Stimulated activated CD4-positive, alpha-beta T cell treated with anti-CD3 and anti-CD28 coated beads, Interleukin-1b, Interleukin-23, amount 100 ng/mL, for 1 hour (primary cell): ENCODE data around the gene PLCXD3.

Experiments used
- DNase-seq, 2 donors: peaks; one replicate each; pipeline ENCODE4 v3.0.0-alpha.2; 2020; ENCODE audit warnings: low read depth in 2 of 2

Gene PLCXD3

DNA sequence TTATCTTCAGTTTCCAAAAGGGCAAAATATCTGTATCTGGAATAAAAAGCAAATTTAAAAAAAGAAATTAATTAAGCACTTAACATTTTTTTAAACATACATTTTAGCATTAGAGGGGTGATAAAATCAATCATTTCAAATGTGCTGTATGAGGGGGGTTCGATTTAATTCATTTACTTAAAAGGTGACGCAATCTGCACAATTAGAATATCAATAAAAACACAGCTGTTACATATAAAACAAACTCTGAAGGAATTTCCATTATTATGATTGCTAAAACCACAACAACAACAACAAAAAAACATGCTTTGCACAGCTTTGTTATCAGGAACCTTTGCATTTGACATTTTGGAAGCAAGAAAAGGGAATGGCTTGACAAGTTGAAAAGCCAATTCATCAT, 225.5 kb downstream of the PLCXD3 start:
- DNase-seq: no peak

DNA sequence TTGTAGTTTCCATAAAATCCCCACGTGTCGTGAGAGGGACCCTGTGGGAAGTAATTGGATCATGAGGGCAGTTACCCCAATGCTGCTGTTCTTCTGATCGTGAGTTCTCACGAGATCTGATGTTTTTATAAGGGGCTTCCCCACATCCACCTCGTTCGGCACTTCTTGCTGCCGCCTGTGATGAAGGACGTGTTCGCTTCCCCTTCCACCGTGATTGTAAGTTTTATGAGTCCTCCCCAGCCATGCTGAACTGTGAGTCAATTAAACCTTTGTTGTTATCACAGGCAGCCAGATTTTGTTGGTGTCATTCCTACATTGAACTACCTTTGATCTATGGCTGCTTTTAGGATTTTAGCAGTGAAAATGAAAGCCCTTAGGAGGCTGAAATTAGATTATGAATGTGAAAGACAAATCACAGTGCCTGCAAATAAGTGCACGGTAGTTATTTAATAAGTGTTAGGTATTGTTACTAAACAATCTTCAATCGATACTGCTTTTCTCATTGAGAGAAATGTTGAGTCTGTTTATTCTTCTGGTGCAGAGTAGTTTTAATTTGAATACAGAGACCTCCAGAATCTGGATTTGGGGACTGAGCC, 229.1 kb downstream of the PLCXD3 start:
- no peak for DNase-seq

DNA sequence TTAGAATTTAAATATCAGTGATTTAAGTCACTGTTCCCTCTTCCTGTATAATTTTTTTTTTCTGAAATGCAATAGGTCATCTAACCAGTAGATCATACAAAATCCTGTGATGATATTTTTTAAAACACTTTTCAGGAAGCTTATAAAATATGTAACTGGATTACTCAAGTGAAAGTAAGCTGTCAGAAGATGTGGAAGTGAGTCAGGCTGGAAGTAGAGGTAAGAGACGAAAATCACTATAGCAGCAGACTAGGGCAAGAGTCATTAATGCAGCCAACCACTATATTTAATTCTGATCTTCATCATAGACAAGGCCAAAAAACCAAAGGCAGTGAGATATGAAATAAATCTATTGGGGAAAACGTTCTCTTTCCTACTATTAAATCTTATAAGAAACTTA, 231.4 kb downstream of the PLCXD3 start:
- DNase-seq: no peak

DNA sequence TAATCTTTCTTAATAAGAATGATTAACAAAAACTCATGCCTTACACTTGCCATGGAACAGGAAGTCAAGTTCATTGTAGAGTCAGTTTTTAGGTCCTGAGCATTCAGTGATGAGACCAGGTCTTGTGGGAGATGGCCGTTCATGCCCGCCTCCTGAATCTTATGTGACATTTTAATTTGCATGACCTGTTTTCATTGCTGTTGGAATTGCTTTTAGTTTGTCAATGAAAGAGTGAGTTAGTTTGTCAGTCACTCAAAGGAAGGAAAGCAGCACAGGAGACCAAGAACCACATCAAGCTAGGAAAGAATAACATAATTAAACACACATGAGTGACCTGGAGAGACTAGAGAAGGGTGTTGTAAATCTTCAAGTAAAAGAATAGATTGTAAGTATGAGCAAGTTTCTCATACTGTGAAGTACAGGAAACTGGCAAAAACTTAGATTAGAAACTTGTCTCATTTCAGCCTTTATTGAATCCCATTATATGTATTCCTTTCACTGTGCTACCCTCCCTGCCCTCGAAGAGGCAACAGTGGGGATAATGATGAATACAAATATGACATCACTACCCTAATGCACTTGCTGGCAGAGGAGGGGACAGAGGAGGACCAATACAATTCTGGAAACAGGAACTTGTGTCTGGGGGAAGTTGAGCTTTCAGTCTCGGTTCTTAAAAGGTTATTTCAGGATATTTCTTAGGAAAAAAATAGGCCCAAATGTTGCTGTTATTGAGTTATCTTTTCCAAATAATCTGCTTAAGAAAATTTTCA, 232.7 kb downstream of the PLCXD3 start:
- no peak for DNase-seq

DNA sequence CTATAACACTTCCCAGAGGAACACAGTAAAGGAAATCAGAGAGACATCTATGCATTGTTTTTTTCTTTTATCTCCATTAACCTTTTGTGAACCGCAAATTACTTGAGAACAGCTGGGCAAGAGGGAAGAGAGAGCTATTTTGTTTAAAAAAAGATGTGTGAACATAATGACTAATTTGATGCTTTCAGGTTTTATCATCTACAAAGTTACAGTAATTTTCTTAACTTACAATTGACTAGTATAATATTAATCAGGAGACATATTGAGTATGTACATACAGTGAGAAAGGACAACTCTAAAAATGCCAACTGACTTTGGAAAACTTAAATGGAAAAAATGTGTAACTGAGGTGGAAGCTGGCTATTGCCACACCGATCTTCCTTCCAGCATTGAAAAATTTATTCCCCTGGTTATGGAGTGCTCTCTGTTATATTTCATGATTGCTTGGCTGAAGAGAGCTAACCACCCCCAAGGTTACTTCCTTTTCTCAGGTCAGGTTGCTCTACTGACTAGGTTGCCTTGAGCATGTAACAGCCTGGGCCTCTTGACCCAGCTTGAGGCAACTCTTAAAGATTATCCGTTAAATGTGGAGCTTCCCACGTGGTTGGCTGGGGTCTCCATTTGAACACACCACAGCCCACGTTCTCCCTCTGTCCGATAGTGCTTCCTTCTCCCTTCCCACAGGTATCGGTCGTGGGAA, 234.4 kb downstream of the PLCXD3 start:
- DNase-seq: no peak

DNA sequence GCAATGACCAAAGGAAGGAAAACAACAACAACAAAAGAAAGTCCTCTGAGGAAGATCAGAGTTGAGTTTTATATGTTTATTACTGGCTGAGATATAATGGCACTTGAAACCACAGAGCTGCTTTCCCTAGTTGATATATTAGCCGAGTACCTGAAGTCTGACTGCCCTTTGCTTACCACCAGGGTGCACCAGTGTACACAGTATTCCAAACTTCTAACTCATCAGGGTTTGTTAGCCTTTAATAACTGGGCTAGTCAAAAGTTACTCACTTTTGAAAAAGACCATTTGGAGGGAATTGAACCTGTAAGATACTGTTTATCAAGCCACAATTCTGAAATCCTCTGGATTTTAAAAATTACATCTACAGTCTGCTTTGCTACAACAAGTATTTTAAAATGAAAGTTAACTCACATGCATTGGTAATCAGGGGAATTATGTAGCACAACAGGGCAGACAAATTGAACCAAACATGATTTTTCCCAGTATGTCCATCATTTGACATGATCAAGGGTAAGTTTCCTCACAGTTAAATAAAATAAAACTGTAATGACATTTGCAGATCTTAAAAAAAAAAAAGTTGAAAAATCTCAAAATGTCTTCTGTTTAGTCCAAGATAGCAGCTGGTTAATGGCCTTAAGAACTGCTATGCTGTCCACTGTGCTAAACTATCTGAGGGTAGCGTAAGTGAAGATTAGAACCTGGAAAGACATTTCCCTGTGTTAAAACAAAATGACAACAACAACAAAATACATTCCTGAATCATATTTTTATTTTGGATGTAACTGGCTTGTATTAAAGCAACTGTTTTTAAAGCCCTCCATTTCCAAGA, 239.8 kb downstream of the PLCXD3 start:
- no peak for DNase-seq

DNA sequence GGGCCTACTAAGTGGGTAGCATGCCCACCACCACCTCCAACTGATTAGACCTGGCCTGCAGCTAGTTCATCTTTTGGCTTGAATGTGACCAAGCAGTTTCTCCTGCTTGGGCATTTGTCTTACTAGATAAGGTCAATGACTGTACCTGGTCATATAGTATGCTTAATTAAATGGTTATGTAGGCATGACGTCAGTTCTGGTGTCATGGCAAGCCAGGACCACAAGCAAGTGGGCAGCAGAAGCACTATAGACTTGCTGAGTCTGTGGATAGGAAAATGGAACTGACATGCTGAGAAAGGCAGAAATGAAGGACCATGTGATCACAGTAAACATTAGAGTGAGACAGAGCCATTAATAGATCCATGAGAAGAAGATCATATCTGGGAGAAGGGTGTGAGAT, 241.5 kb downstream of the PLCXD3 start:
- no peak for DNase-seq

DNA sequence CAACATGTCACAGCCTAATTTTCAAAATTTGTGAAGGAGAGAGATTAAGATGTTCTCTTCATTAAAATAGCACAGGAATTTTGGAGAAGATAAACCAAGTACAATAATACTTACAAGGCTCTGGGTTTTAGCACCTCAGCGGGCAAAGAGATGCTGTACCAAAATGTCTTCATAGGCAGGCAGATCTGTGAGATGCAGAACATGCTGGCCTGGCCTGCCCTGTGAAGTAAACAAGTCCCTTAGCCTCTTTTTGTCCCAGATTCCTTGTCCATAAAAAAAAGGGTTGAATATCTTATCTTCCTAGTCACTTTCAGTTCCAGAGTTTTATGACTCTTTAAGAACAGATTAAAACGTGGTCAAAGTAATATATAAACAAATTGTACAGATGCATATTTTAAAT, 244.0 kb downstream of the PLCXD3 start:
- DNase-seq: no peak

DNA sequence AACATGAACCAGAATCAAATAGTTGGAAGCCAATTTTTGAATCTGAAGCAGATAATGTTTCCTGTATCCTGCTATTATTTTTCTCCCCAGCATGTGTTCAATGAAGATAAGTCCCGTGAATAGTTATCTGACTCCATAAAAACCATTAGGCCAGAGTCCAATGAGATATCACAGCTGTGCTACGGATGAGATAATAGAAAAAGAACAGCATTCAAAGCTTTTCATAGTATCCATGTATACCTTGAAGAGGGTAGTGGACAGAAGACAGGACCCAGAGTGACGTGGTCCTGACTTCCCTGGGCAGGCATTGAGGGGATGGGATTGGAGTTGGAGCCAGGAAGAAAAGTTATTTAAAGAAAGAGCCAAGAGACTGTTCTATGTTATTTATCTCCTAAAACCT, 246.4 kb downstream of the PLCXD3 start:
- no peak for DNase-seq

DNA sequence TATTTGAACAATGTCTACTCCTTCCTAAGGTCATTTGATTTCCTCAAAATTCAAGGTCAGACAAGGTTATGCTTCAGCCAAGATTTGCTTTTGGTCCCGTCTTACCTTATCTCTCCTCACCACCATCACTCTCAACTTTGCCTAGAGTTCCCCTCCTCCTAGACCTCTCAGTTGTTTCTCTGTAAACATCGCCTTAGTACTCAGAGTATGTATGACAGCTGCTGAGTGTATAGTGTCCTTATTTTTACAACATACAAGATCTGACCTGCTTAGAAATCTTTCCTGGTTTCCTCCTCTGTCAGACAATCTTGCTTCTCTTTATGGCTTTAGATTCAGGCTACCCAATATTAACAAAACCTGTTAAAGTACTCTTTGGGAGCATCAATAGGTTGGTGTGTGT, 247.1 kb downstream of the PLCXD3 start:
- DNase-seq: no peak
